NCI-H510A treated with DMSO at 0.1 percent for 48 hours (cell line): ENCODE measurements around the gene SNX12.

Experiments
- DNase-seq: peaks from one replicate; lab custom pipeline; 2025; lab: John Stamatoyannopoulos, UW

The SNX12 gene

GRCh38 chrX:71068044-71068918 is at the start of gene SNX12:
Gene SNX12, minus strand, starts transcription at chrX:71068334. Its CDS starts 28 bp downstream, at chrX:71068306.
- peak; percentile 86 for DNase-seq

GRCh38 chrX:71117358-71117757 is 49.2 kb upstream of the SNX12 start:
- DNase-seq, result peak; percentile 12

- no peak for DNase-seq
These were observed 43.8 kb upstream of the SNX12 start for GRCh38 chrX:71111921-71112431.

- DNase-seq, result no peak
These were observed 43.2 kb upstream of the SNX12 start, which contains the start of gene IL2RG for GRCh38 chrX:71111141-71111843. Gene IL2RG, minus strand, starts transcription at chrX:71111577. Its CDS starts 38 bp downstream, at chrX:71111539.

GRCh38 chrX:71109051-71109450 is 40.9 kb upstream of the SNX12 start:
- no peak for DNase-seq

- DNase-seq, result no peak
These were observed 39.7 kb upstream of the SNX12 start for GRCh38 chrX:71107762-71108360.

GRCh38 chrX:71107245-71107644 is 39.1 kb upstream of the SNX12 start:
- no peak for DNase-seq

GRCh38 chrX:71106427-71106826 is 38.3 kb upstream of the SNX12 start, which contains the start of gene CXorf65:
Gene CXorf65, minus strand, starts transcription at chrX:71106740. Its CDS starts 184 bp downstream, at chrX:71106556.
- no peak for DNase-seq

GRCh38 chrX:71105628-71106027 is 37.5 kb upstream of the SNX12 start:
- no peak for DNase-seq

GRCh38 chrX:71103110-71103983 is 35.2 kb upstream of the SNX12 start:
- DNase-seq, result no peak

- no peak for DNase-seq
These were observed 34.2 kb upstream of the SNX12 start for GRCh38 chrX:71102292-71102691.

GRCh38 chrX:71100581-71101505 is 32.7 kb upstream of the SNX12 start:
- no peak for DNase-seq

- DNase-seq, result no peak
These were observed 31.6 kb upstream of the SNX12 start for GRCh38 chrX:71099736-71100135.

GRCh38 chrX:71098951-71099506 is 30.9 kb upstream of the SNX12 start:
- no peak for DNase-seq

- peak; percentile 3 for DNase-seq
These were observed 30.2 kb upstream of the SNX12 start for GRCh38 chrX:71098302-71098701.

GRCh38 chrX:71096760-71097032 is 28.6 kb upstream of the SNX12 start:
- no peak for DNase-seq

- DNase-seq, result peak; percentile 52
These were observed 28.0 kb upstream of the SNX12 start for GRCh38 chrX:71095981-71096759.

- DNase-seq, result peak; percentile 63
These were observed 27.4 kb upstream of the SNX12 start, which contains the start of gene FOXO4 for GRCh38 chrX:71095555-71095980. Gene FOXO4, plus strand, starts transcription at chrX:71095851. Its CDS starts 678 bp downstream, at chrX:71096529.

- no peak for DNase-seq
These were observed 26.9 kb upstream of the SNX12 start for GRCh38 chrX:71095033-71095432.
